GM19043 (cell line): ENCODE measurements around the gene MYO5B.
"Not testable (repeated sequence)": the region's sequence is repeated elsewhere in the genome, so short reads cannot be mapped to it uniquely, and the experiment has no call there.

ENCODE experiments used
- ATAC-seq: cut with Tn5 transposase; IDR thresholded peaks from one replicate; pipeline ENCODE4 v1.9.1; 2021; ENCODE audit warnings: low read depth; ENCODE audit not compliant: unreplicated experiment

MYO5B gene

DNA sequence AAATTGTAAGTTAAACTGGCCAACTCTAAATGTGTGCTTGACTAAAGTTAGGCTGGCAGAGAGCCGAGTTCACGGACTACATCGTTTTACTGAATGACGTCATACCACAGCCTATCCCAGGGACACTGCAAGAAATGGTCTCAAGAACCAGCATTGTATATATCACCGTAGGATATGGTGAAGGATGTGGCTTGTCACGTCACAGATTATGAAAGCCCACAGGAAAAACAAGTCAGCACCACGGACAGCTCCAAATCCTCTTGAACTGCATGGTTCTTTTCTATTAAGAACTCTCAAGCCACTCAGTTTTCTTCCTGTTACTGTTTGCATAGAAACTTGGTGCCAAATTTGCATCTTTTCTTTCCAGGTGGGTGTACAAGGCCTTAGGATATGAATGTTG lies 296.5 kb downstream of the MYO5B start:
- no peak for ATAC-seq

DNA sequence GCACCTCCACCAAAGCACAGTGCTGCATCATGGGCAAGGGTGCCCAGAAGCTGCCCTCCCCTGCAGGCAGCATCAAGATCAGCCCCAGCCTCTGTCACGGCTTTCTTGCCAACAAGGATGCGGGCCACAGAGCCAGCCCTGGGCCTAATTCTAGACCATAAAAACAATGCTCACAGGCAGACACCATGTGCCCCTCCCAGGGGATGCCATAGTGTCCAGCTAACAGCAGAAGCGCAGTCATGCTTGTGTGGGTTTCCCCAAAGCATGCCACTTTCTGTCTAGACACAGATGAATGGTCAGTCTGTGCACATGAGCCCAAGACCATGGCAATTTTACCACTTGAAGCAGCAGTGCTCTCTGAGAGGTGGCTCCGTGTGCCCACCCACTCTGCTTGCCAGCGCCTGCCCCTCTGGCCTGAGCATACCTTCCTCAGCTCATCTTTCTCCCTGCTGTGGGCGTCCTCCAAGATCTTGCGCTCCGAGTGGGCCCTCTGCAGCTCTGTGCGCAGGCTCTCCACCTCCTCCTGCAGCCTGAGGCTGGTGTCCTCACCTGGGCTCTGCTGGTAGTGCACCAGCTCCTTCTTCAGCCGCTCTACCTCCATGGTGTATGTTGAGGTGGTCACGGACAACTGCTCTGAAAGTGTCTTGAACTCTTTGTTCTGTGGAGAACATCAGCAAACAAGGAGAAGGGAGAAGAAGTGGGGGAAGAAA lies 300.3 kb downstream of the MYO5B start:
- no peak for ATAC-seq

DNA sequence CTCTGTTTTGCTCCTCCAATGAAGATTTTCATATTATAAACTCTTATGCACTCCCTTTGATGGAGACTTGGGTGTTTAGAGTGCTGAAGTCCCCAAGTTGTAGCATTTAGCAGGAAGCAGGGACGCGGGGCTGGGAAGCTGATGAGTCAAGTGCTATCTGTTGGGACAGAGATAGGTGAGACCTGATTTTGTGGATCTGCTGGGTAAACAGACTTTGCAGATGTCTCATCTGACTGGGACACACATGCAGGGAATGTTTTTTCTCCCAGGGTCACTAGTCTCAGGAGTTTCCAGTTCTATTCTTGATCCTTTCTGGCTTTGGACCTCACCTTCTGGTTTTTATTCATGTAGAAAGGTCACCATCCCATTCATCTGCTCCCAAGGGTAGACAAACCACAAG lies 301.9 kb downstream of the MYO5B start:
- no peak for ATAC-seq

DNA sequence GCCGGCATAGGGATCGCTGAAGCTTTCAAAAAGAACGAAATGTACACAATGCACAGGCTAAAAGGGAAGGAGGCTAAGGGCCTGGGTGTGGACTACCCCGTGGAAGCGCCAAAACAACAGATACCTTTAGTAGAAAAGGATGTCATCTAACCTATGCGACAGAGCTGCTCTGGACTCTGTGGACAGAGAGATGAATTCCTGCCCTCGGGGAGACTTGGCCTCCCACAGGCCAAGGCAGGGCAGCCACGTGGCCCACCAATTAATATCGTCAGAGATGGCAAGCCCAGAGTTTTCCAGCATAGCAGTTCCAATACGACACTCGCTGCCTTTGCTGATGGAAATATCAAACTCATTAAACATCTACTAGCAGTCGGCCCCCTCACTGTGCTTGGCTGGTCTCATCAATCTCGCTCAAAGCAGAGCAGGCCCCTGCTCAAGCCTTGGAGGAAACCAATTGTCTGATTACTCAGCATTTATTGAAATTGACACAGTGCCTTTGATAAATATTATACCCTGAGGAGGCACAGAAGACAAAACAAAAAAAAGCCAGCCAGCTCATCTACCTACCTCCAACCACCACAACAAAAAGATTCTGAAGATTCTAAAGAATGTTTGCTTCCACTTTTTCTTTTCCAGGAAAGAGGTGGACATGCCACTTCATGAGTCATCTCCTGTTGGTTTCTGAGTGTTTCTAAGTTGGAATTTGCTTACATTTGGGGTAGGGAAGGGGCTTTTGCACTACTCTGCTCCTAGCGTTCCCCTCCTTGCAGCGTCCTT lies 302.6 kb downstream of the MYO5B start:
- ATAC-seq = no peak

DNA sequence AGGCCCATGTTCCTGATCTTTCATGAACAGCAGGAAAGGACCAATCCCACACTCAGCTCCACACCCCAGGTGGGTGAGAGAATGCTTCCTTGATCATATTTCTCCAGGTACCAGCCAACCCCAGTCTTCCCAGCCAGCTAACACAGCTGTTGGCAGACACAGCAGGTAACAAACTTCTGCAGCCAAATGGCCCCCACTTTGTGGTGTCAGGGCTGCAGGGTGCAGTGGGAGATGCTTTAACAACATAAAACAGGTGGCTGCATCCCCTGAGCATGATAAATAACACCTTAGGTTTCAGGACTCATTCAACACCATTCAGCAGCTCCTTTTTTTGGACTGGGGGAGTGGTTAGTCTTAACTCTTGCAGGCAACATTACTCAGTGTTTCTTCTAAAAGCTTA lies 304.9 kb downstream of the MYO5B start:
- ATAC-seq = no peak

DNA sequence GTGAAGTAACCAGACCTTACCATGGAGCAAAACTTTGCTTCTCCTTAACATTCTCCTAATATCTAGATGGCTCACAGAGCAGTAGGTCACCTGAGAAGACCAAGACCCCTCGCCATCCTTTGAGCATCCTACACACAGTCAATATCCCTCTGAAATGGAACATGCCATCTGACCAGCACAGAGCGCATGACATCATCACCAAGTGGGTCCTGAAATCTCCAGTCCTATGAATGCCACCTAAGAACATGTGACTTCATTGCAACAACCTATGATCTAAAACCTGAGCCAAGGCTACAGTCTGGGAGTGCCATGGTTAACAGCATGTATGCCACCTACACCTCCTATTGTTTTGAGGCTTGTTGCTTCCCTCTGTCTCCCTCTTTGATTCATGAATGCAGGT lies 305.4 kb downstream of the MYO5B start:
- ATAC-seq = not testable (repeated sequence)

DNA sequence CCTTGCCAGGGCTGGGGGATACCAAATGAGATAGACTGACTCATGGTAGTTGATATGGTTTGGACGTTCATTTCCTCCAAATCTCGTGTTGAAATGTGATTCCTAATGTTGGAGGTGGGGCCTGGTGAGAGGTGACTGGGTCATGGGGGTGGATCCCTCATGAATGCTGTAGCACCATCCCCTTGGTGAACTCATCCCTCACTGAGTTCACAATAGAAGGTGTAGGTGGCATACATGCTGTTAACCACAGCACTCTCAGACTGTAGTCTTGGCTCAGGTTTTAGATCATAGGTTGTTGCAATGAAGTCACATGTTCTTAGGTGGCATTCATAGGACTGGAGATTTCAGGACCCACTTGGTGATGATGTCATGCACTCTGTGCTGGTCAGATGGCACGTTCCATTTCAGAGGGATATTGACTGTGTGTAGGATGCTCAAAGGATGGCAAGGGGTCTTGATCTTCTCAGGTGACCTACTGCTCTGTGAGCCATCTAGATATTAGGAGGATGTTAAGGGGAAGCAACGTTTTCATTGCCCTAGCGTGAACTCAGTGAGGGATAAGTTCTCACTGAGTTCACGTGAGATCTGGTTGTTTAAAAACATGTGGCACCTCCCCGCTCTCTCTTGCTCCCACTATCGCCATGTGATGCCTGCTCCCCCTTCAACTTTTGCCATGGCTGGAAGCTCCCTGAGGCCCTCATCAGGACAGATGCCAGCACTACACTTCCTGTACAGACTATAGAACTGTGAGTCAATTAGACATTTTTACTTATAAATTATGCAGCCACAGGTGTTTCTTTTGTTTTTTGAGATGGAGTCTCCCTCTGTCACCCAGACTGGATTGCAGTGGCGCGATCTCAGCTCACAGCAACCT lies 307.8 kb downstream of the MYO5B start:
- no peak for ATAC-seq

DNA sequence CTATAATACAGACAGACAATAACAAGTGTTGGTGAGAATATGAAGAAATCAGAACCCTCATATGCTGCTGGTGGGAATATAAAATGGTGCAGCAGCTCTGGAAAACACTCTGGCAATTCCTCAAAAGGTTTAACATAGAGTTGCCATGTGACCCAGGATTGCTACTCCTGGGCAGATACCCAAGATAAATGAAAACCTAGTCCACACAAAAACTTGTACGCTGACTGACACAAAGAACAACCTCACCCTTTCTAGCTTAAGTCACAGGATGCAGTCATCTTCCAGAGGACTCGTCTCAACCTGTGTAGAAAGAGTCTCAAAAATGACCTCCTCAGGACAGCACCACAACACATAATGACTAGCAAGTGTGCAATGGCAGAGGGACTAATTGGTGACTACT lies 310.0 kb downstream of the MYO5B start:
- no peak for ATAC-seq

DNA sequence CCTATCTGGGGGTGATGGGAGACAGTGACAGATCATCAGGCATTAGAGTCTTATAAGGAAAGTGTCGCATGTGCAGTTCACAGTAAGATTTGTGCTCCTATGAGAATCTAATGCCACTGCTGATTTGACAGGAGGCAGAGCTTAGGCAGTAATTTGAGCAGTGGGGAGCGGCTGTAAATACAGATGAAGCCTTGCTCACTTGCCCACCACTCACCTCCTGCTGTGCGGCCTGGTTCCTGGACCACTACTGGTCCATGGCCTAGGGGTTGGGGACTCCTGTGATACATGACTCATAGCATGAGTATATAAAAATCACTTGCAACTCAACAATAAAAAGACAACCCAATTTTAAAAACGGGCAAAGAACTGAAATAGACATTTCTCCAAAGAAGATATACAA lies 310.5 kb downstream of the MYO5B start:
- ATAC-seq = no peak

DNA sequence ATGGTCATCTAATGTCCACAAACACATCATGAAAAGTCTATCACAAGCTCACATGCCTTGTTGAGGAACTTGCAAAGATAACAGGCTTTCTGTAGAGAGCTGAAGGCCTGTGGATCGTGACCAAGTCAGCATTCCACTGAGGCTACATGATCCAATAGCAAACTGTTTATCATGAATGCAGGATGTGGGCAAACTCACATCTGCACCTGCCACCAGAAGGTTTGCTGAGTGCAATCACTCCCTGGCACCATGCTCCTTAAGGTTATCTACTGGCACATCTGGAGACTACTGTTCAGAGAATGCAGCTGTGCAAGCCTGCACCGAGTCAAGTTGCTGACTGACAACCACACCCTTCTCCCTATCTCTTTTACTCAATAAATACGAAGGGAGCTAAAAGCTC lies 314.3 kb downstream of the MYO5B start:
- no peak for ATAC-seq

DNA sequence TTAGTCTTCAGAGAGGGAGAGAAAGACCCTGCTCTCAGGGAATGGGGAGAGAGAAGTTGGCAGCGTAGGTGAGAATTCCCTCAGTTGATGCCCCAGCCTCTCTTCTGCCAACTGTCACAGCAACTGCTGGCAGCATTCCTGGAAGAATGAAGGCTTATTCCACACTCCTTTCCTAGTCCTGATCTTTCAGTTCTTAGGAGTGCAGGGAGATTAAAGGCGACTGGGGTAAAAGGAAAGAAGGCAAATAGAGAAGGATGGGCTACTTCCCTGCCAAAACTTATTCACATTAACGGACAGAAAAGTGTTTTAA lies 315.7 kb downstream of the MYO5B start:
- ATAC-seq = no peak

DNA sequence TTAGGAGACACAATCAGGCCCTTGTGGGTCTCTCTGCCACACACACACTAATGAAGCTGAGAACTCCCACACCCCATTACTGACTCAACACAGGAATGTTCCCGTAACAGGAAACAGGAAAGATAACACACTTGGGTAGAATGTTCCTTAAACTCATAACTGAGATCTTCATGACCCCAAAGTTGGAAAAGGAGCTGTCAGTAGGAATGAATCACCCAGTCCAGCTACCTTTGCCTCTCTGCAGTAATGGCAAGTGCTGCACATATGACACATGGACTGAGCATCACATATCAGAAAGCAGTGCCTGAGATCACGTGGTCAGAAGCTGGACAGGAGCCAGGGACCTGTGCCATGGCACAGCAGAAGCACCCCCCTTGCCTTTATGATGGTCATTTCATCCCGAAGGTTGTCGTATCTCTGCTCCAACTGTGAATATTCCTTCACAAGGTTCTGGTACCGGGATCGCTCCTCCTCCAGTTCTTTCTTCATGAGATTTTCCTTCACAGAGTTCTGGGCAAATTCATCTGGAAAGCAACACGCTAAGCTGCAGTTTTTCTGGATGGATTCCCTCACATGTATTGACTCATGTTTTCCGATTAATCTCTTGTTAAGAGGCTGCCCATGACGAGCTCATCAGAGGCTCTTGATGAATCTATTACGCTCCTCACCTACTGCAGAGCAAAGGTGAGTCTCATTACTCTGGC lies 316.2 kb downstream of the MYO5B start:
- no peak for ATAC-seq

DNA sequence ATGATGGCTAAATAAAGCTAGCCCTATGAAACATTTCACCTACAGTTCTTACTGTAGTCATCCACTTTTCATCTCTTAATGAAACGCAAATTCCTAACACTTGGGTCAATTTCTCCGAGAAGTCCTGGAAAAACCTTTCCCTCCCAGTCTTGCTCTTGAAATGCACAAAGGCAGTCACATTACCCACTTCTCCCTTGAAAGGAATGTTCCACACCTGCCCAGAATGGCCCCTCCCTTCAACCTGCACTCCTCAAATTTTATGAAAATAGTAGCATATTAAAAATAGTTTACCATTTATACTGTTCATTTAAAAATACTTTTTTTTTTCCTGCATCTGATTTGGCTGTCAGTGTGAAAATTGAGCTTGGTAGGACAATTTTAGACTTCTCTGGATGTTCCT lies 316.9 kb downstream of the MYO5B start:
- ATAC-seq = no peak

DNA sequence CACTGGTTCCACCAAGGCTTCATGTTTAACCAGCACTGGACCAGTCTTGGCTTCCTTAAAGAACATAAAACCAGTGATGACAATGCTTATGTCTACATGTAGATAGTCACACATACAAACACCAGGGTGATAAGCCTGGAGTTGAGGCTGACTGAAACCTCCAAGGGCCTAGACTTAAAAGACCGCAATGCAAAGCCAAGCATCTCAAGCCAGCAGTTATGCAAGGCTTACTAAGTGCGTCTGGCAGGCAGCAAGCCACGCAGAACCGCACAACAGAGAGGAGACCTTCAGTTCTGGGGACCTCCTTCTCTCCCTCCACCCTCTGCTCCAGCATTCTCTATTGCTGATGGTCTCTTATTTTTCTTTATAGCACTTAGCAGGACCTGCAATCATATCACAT lies 318.4 kb downstream of the MYO5B start:
- ATAC-seq = no peak

DNA sequence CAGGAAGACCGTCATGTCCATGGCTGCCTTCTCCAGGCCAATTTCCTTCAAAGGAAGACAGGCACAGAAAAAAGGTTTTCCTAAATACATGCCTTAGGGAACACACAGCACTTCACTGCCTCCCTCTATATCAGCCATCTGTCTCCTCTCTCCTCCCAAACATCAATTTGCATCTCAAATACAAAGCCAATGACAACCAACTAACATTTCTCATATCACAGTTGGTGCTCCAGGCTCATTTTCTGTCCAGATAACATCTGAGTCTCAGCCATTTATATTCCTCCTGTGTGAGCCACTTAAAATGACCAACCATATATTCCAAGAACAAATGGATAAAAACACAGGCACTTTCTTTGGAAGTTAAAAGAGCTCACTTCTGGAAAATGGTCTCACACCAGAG lies 319.2 kb downstream of the MYO5B start:
- ATAC-seq = no peak

DNA sequence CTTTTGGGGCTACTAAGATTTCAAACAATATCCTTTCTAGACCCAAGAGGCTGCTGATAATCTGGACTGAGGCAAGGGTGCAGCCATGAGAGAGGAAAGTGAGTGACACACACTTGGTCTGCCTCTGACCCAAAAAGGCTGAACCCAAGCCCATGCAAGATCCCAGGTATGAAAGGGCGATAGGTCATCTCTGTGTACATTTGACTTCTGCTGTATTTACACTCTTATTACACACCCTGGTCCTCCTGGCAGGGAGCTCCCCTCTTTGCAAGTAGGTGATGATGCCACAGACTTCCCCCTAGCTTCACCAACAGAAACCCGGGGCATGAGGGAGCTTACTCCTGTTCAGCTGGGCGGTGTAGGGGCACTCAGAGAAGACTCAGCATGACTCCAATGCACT lies 319.8 kb downstream of the MYO5B start:
- no peak for ATAC-seq

DNA sequence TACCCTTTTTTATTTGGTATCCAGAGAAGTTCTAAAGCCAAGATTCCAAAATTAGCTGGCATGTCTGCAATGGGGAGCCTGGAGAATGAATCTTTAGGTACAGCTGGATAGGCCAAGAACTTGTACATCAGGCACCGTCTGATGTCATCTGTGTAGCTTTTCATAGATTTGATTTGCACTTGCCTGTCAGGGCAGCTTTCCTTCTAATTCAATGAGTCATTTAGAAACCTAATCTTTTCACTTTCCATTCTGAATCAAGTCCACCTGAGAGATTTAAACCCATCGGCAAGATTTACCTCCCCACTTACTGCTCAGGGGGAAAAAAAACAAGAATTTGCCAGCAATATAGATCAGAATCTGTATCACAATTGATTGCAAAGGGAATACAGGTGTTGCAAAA lies 320.7 kb downstream of the MYO5B start:
- no peak for ATAC-seq

DNA sequence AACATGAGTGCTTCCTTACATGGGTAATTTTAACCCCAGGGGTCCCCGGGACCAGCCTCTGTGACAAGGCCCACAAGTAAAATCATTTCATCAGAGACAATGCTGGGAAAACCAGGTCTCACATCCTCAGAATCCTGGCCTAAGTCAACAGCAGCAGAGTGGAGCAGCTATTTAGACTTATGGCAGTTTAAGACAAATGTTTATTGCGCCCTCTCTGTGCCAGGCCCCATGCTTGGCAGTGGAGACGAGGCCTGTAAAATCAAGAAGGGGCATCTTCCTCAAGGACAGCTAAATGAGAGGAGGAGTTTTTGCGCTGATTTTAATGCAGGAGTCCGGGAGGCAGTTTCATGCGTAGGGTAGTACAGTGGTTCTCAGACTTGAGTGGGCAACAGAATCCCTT lies 325.6 kb downstream of the MYO5B start:
- no peak for ATAC-seq

DNA sequence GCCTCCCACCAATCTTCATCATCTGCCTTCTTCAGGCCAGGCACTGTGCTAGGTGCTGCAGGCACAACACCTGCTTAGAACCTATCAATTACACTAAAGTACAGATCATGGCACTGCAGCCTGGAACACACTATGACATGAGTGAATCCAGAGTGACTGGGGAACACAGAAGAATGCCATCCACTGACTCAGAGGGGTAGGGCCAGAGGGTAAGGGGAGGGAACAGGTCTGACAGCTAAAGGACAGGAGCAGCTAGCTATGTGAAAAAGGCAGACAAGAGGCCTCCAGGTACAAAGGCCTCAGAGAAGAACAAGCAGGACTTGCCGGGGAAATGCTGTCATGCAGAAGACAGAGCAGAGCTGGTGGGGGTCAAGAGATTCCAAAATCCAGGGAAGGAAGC lies 328.3 kb downstream of the MYO5B start:
- no peak for ATAC-seq

DNA sequence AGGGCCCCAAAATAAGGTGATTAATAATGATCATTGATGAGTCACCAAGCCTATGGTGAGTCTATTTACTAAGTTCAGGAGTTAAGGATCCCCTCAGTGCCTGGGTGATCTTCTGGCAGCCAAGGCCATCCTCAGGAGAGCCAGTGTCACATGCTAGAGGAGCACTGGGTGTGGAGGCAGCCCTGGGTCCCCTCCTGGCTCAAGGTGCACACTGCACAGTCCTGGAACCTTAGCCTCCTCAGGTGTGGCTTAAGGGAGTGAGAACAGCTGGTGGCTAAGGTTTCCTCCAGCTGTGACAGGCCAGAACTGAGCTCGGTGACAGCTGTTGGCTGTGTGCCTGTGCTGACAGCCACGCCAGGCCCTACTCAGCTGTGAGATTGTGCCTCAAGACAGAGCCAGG lies 329.5 kb downstream of the MYO5B start:
- ATAC-seq = no peak
